ENCODE results near the gene HIVEP1. TPM values are rescaled to one million over a fixed set of nuclear protein-coding genes. Genes with fewer than 3 reads are reported as not detected.

Gene HIVEP1
- total RNA-seq, 2 donors from 2014 or later = 22.3 to 34.4 TPM

- no peak overlapping the region for H3K27ac ChIP-seq
- ATAC-seq (ENCODE audit: insufficient number of reproducible peaks, low FRiP score, low read depth) = no peak
Measured at GRCh38 chr6:12094689-12095088, 82.6 kb downstream of the HIVEP1 start.

GRCh38 chr6:12096342-12096741 is 84.2 kb downstream of the HIVEP1 start:
- H3K27me3 ChIP-seq (replicated peaks; ENCODE audit: insufficient read depth) = no peaks in the 10 kb centered on the region
- no peak overlapping the region for H3K27ac ChIP-seq
- no peak overlapping the region for H3K4me3 ChIP-seq
- DNase-seq (ENCODE audit: low spot score) = no peak
- no peak for TF ChIP-seq CTCF (IDR thresholded peaks at IDR 0.05)
- no peaks in the 10 kb centered on the region for H3K4me1 ChIP-seq (ENCODE audit: control insufficient read depth in 1 of 2, low read depth in 2 of 2)
- ATAC-seq (ENCODE audit: insufficient number of reproducible peaks, low FRiP score, low read depth) = no peak
- no peaks in the 10 kb centered on the region for H3K9me3 ChIP-seq
- no peaks in the 10 kb centered on the region for H3K36me3 ChIP-seq

More at GRCh38 chr6:12094689-12095088, 82.6 kb downstream of the HIVEP1 start:
- H3K36me3 ChIP-seq = no peaks in the 10 kb centered on the region
- TF ChIP-seq CTCF (IDR thresholded peaks at IDR 0.05) = no peak
- H3K9me3 ChIP-seq = no peaks in the 10 kb centered on the region
- no peaks in the 10 kb centered on the region for H3K4me1 ChIP-seq (ENCODE audit: control insufficient read depth in 1 of 2, low read depth in 2 of 2)
- DNase-seq (ENCODE audit: low spot score) = no peak
- H3K27me3 ChIP-seq (replicated peaks; ENCODE audit: insufficient read depth) = no peaks in the 10 kb centered on the region
- no peak overlapping the region for H3K4me3 ChIP-seq

- ATAC-seq (ENCODE audit: insufficient number of reproducible peaks, low FRiP score, low read depth) (no peak), DNase-seq (ENCODE audit: low spot score) (no peak)
- H3K4me1 ChIP-seq (ENCODE audit: control insufficient read depth in 1 of 2, low read depth in 2 of 2) = no peaks in the 10 kb centered on the region
- H3K27ac ChIP-seq = no peak overlapping the region
- H3K9me3 ChIP-seq = no peaks in the 10 kb centered on the region
- H3K4me3 ChIP-seq = no peak overlapping the region
- no peaks in the 10 kb centered on the region for H3K27me3 ChIP-seq (replicated peaks; ENCODE audit: insufficient read depth)
- H3K36me3 ChIP-seq = no peaks in the 10 kb centered on the region
- TF ChIP-seq CTCF (IDR thresholded peaks at IDR 0.05) = no peak
Measured at GRCh38 chr6:12097791-12098190, 85.7 kb downstream of the HIVEP1 start.

DNA sequence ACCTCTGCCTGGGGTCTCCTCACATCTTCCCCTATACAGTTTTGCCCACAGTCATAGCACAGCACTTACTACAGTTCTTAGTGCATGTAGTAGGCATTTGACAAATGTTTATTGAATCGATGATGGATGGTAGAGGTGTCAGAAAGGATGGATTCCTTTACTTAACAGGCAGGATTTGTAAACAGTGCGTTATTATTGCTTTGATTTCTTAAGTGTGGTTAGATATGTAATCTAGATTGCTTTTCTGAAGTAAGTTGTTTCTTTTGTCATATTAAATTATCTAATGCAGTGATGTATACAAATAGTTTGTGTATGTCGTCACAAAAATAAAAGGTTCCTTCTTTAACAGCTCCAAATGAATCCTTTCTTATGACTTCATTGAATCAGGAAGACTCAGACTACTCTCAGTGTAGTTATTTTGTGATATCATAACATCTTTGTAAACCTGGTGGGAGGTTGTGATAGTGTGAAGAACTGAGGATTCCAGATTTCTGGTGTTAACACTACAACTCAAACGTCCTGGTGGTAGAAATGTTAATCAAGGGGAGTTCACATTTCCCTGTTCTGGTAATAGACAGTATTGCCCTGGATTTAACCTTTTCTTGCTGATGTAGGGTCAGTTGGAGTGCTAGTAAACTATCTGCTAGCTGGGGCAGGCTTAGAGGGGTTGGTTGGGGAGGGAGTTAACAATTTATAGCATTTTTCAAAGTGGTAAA is 87.7 kb downstream of the HIVEP1 start:
- H3K27me3 ChIP-seq (replicated peaks; ENCODE audit: insufficient read depth) = no peaks in the 10 kb centered on the region
- DNase-seq (ENCODE audit: low spot score) (no peak), ATAC-seq (ENCODE audit: insufficient number of reproducible peaks, low FRiP score, low read depth) (no peak)
- TF ChIP-seq CTCF (IDR thresholded peaks at IDR 0.05) = no peak
- H3K4me3 ChIP-seq = no peak overlapping the region
- no peaks in the 10 kb centered on the region for H3K36me3 ChIP-seq
- no peaks in the 10 kb centered on the region for H3K9me3 ChIP-seq
- no peak overlapping the region for H3K27ac ChIP-seq
- no peaks in the 10 kb centered on the region for H3K4me1 ChIP-seq (ENCODE audit: control insufficient read depth in 1 of 2, low read depth in 2 of 2)

DNA sequence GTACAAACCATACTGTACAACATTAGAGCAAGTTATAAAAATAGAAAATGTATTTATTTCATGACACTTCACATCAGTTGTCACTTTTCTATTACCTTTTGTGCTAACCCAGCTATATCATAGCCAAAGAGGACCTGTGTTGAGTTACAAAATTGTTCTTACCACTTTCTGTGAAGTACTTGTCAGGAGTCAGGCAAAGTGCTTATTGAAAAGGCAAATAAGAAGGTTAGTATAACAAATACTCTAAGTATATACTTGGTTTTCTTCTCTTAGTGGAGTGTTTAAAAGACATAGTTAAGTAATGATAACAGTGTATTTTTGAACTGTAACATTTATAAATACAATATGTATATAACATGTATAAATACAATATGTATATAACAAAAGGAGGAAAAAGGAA is 88.9 kb downstream of the HIVEP1 start:
- Histone ChIP-seq H3K4me1 (ENCODE audit: control insufficient read depth in 1 of 2, low read depth in 2 of 2) (no peaks in the 10 kb centered on the region), H3K27ac (no peak overlapping the region), H3K4me3 (no peak overlapping the region), H3K9me3 (no peaks in the 10 kb centered on the region), H3K27me3 (replicated peaks; ENCODE audit: insufficient read depth) (no peaks in the 10 kb centered on the region), H3K36me3 (no peaks in the 10 kb centered on the region)
- DNase-seq (ENCODE audit: low spot score) (no peak), ATAC-seq (ENCODE audit: insufficient number of reproducible peaks, low FRiP score, low read depth) (no peak)
- TF ChIP-seq CTCF (IDR thresholded peaks at IDR 0.05) = no peak
